ENCODE measurements around the gene ZSCAN26. TPM values are rescaled to one million over a fixed set of nuclear protein-coding genes. Genes with fewer than 3 reads are reported as not detected.
"Not testable (repeated sequence)": the region's sequence is repeated elsewhere in the genome, so short reads cannot be mapped to it uniquely, and the experiment has no call there.

Gene ZSCAN26
- total RNA-seq, 1 donor from 2014 or later, result 7.7 TPM

GRCh38 chr6:28267695-28268059 lies 734 bp downstream of the ZSCAN26 start:
- peaks cover 9% of the 10 kb centered on the region for H3K27me3 Mint-ChIP-seq
- H3K27ac Mint-ChIP-seq, result no peak overlapping the region
- intact Hi-C loops (cut with micrococcal nuclease), result loop anchor here (1.0 to 5.0 kb wide), 6 partner anchors 13 to 143 kb away; partner anchors contain the start of genes PGBD1, ZKSCAN3, ZKSCAN4 and ZSCAN12
- H3K4me1 Mint-ChIP-seq, result peaks cover 11% of the 10 kb centered on the region
- H3K9me3 Mint-ChIP-seq, result no peaks in the 10 kb centered on the region
- H3K36me3 Mint-ChIP-seq (ENCODE audit: low read depth), result peaks cover 7% of the 10 kb centered on the region
- H3K4me3 Mint-ChIP-seq, result no peak overlapping the region
- DNase-seq, result no peak

DNA sequence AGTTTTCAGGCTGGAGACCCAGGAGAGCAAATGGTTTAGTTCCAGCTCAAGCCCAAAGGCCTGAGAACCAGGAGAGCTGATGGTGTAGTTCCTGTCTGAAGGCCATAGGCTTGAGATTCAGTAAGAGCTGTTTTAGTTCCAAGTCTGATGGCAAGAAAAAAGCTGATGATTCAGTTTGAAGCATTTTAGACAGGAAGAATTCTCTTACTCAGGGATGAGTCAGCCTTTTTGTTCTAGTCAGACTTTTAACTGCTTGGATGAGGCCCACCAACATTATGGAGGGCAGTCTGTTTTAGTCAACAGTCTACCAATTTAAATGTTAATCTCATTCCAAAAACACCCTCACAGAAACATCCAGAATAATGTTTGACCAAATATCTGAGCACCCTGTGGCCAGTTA lies 2.5 kb downstream of the ZSCAN26 start:
- H3K4me1 Mint-ChIP-seq, result peaks cover 9% of the 10 kb centered on the region

DNA sequence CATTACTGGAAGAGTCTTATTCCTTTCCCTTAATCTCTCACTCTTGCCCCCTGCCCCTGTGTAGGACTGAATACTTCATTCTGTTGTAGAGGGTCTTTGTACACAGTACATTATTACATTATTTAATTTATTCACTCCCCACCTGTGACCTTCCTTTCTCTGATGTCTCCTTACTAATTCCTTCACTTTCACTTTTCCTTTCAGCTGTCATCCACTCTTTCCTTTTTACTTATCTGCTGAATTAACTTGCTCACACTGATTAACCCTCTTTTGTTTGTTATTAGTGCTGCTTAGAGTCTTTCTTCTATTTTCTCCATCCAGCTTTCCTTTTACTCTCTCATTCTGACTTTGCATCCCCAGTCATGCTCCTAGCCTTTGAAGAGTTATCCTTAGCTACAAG lies 7.9 kb downstream of the ZSCAN26 start:
- Mint-ChIP-seq H3K4me3 (peak overlapping the region; percentile 0), H3K27me3 (no peaks in the 10 kb centered on the region), H3K27ac (peak overlapping the region; percentile 1), H3K36me3 (ENCODE audit: low read depth) (peaks cover 42% of the 10 kb centered on the region), H3K9me3 (no peaks in the 10 kb centered on the region), H3K4me1 (peaks cover 7% of the 10 kb centered on the region)
- no peak for DNase-seq
- intact Hi-C loops (cut with micrococcal nuclease), result no loop called here

More for the DNA sequence above, 2.5 kb downstream of the ZSCAN26 start:
- intact Hi-C loops (cut with micrococcal nuclease), result loop anchor here (5.0 kb wide), 1 partner anchor 132 kb away; no protein-coding TSS in a partner anchor
- peaks cover 18% of the 10 kb centered on the region for H3K36me3 Mint-ChIP-seq (ENCODE audit: low read depth)
- no peaks in the 10 kb centered on the region for H3K9me3 Mint-ChIP-seq
- H3K4me3 Mint-ChIP-seq, result no peak overlapping the region
- no peak for DNase-seq
- H3K27me3 Mint-ChIP-seq, result no peaks in the 10 kb centered on the region
- H3K27ac Mint-ChIP-seq, result peak overlapping the region; percentile 46

DNA sequence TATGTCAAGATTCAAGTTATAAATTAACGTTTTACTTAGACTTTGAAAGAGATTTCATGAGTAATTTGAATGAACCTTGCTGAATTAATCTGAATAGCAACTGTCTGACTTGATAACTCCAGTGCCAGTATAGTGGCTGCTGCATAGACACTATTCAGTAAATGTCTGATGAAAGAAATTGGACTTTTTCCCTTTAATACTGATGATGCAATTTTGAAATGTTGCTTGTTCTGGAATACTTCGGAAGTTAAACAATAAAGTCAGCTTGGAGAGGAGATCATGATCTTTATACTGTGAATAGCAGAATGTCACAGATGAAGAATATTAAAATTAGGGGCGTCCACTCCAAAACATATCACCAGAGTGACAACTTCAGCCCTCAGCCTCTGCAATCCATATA lies 10.8 kb downstream of the ZSCAN26 start:
- intact Hi-C loops (cut with micrococcal nuclease), result no loop called here
- H3K4me1 Mint-ChIP-seq, result peaks cover 17% of the 10 kb centered on the region
- H3K27ac Mint-ChIP-seq, result no peak overlapping the region
- H3K36me3 Mint-ChIP-seq (ENCODE audit: low read depth), result peaks cover 35% of the 10 kb centered on the region
- H3K27me3 Mint-ChIP-seq, result peaks cover 2% of the 10 kb centered on the region
- no peaks in the 10 kb centered on the region for H3K9me3 Mint-ChIP-seq
- no peak for DNase-seq
- no peak overlapping the region for H3K4me3 Mint-ChIP-seq

- no peaks in the 10 kb centered on the region for H3K9me3 Mint-ChIP-seq
- H3K27ac Mint-ChIP-seq, result no peak overlapping the region
- intact Hi-C loops (cut with micrococcal nuclease), result loop anchor here (1.0 to 2.0 kb wide), 2 partner anchors 14 to 28 kb away; partner anchors contain the start of genes ZKSCAN4 and ZSCAN26
- peaks cover 2% of the 10 kb centered on the region for H3K27me3 Mint-ChIP-seq
- H3K4me1 Mint-ChIP-seq, result peaks cover 13% of the 10 kb centered on the region
- H3K4me3 Mint-ChIP-seq, result peak overlapping the region; percentile 88
- peaks cover 23% of the 10 kb centered on the region for H3K36me3 Mint-ChIP-seq (ENCODE audit: low read depth)
- DNase-seq, result no peak
Observed at GRCh38 chr6:28280595-28281287, 13.8 kb downstream of the ZSCAN26 start.

- Mint-ChIP-seq H3K36me3 (ENCODE audit: low read depth) (peaks cover 17% of the 10 kb centered on the region), H3K27ac (no peak within 1 kb of the TSS), H3K9me3 (no peaks in the 10 kb centered on the region), H3K4me3 (peak within 1 kb of the TSS; percentile 88), H3K27me3 (peaks cover 2% of the 10 kb centered on the region), H3K4me1 (peaks cover 13% of the 10 kb centered on the region)
- peak; percentile 86 for DNase-seq
- intact Hi-C loops (cut with micrococcal nuclease), result loop anchor here (1.0 to 2.0 kb wide), 2 partner anchors 15 to 29 kb away; partner anchors contain the start of genes ZKSCAN4 and ZSCAN26
Observed at GRCh38 chr6:28281288-28282064, 14.5 kb downstream of the ZSCAN26 start, which contains the start of gene PGBD1. Gene PGBD1, plus strand, starts transcription at chr6:28281572. Its CDS starts 2,242 bp downstream, at chr6:28283814.

GRCh38 chr6:28282926-28283325 lies 16.0 kb downstream of the ZSCAN26 start:
- H3K27ac Mint-ChIP-seq, result no peak overlapping the region
- H3K36me3 Mint-ChIP-seq (ENCODE audit: low read depth), result peaks cover 16% of the 10 kb centered on the region
- DNase-seq, result no peak
- peaks cover 13% of the 10 kb centered on the region for H3K4me1 Mint-ChIP-seq
- no peaks in the 10 kb centered on the region for H3K9me3 Mint-ChIP-seq
- H3K4me3 Mint-ChIP-seq, result no peak overlapping the region
- H3K27me3 Mint-ChIP-seq, result peaks cover 2% of the 10 kb centered on the region
- intact Hi-C loops (cut with micrococcal nuclease), result no loop called here

- Mint-ChIP-seq H3K27me3 (no peaks in the 10 kb centered on the region), H3K4me1 (no peaks in the 10 kb centered on the region), H3K4me3 (no peak overlapping the region), H3K36me3 (ENCODE audit: low read depth) (peaks cover 15% of the 10 kb centered on the region), H3K27ac (no peak overlapping the region), H3K9me3 (no peaks in the 10 kb centered on the region)
- no peak for DNase-seq
- intact Hi-C loops (cut with micrococcal nuclease), result no loop called here
Observed at GRCh38 chr6:28291573-28291972, 24.6 kb downstream of the ZSCAN26 start.

- DNase-seq, result no peak
- Mint-ChIP-seq H3K9me3 (no peaks in the 10 kb centered on the region), H3K27me3 (no peaks in the 10 kb centered on the region), H3K4me3 (no peak overlapping the region), H3K27ac (no peak overlapping the region), H3K4me1 (no peaks in the 10 kb centered on the region), H3K36me3 (ENCODE audit: low read depth) (peaks cover 2% of the 10 kb centered on the region)
- intact Hi-C loops (cut with micrococcal nuclease), result no loop called here
Observed at GRCh38 chr6:28295326-28295725, 28.4 kb downstream of the ZSCAN26 start.

- Mint-ChIP-seq H3K36me3 (ENCODE audit: low read depth) (no peaks in the 10 kb centered on the region), H3K9me3 (no peaks in the 10 kb centered on the region), H3K27me3 (no peaks in the 10 kb centered on the region), H3K4me3 (no peak overlapping the region), H3K27ac (no peak overlapping the region), H3K4me1 (no peaks in the 10 kb centered on the region)
- DNase-seq, result no peak
- intact Hi-C loops (cut with micrococcal nuclease), result no loop called here
Observed at GRCh38 chr6:28296520-28297060, 29.6 kb downstream of the ZSCAN26 start.

GRCh38 chr6:28303570-28303969 lies 36.6 kb downstream of the ZSCAN26 start:
- intact Hi-C loops (cut with micrococcal nuclease), result no loop called here
- H3K4me3 Mint-ChIP-seq, result no peak overlapping the region
- H3K9me3 Mint-ChIP-seq, result peaks cover 5% of the 10 kb centered on the region
- no peak for DNase-seq
- H3K4me1 Mint-ChIP-seq, result peaks cover 9% of the 10 kb centered on the region
- no peak overlapping the region for H3K27ac Mint-ChIP-seq
- H3K36me3 Mint-ChIP-seq (ENCODE audit: low read depth), result no peaks in the 10 kb centered on the region
- peaks cover 6% of the 10 kb centered on the region for H3K27me3 Mint-ChIP-seq

- DNase-seq; H3K9me3 Mint-ChIP-seq; H3K36me3 Mint-ChIP-seq (ENCODE audit: low read depth); intact Hi-C loops (cut with micrococcal nuclease); H3K4me3 Mint-ChIP-seq; H3K27ac Mint-ChIP-seq; H3K4me1 Mint-ChIP-seq: not testable (repeated sequence)
- H3K27me3 Mint-ChIP-seq, result peaks cover 23% of the 10 kb centered on the region
Observed at GRCh38 chr6:28306363-28306762, 39.4 kb downstream of the ZSCAN26 start.

- intact Hi-C loops (cut with micrococcal nuclease), result no loop called here
- no peaks in the 10 kb centered on the region for H3K4me1 Mint-ChIP-seq
- H3K27ac Mint-ChIP-seq, result no peak overlapping the region
- no peak overlapping the region for H3K4me3 Mint-ChIP-seq
- H3K27me3 Mint-ChIP-seq, result peaks cover 25% of the 10 kb centered on the region
- no peaks in the 10 kb centered on the region for H3K36me3 Mint-ChIP-seq (ENCODE audit: low read depth)
- DNase-seq, result no peak
- H3K9me3 Mint-ChIP-seq, result peaks cover 7% of the 10 kb centered on the region
Observed at GRCh38 chr6:28311139-28311823, 44.3 kb downstream of the ZSCAN26 start.

Measured in activated CD4-positive, alpha-beta T cell treated with anti-CD3 and anti-CD28 coated beads, Interleukin-2, amount 10 ng/mL, durations not matched to agents 24 days and 14 days (primary cell).